ENCODE data around the gene TMEM131L.
"Not testable (repeated sequence)": the region's sequence is repeated elsewhere in the genome, so short reads cannot be mapped to it uniquely, and the experiment has no call there.

Gene TMEM131L

GRCh38 chr4:153646978-153647377, 180.8 kb downstream of the TMEM131L start:
- H3K4me1 Mint-ChIP-seq (ENCODE audit: low read depth) = peaks cover 17% of the 10 kb centered on the region
- no peaks in the 10 kb centered on the region for H3K9me3 Mint-ChIP-seq (ENCODE audit: low read depth)
- no peaks in the 10 kb centered on the region for H3K27me3 Mint-ChIP-seq
- H3K27ac Mint-ChIP-seq = no peak overlapping the region
- H3K36me3 Mint-ChIP-seq = no peaks in the 10 kb centered on the region
- no peak overlapping the region for H3K4me3 Mint-ChIP-seq

- Mint-ChIP-seq H3K9me3 (ENCODE audit: low read depth) (no peaks in the 10 kb centered on the region), H3K4me1 (ENCODE audit: low read depth) (peaks cover 25% of the 10 kb centered on the region), H3K36me3 (no peaks in the 10 kb centered on the region), H3K27me3 (no peaks in the 10 kb centered on the region), H3K27ac (no peak overlapping the region), H3K4me3 (no peak overlapping the region)
These were observed 181.8 kb downstream of the TMEM131L start for GRCh38 chr4:153647975-153648374.

GRCh38 chr4:153649572-153649991, 183.4 kb downstream of the TMEM131L start:
- Mint-ChIP-seq H3K4me1 (ENCODE audit: low read depth) (peaks cover 20% of the 10 kb centered on the region), H3K36me3 (no peaks in the 10 kb centered on the region), H3K27me3 (no peaks in the 10 kb centered on the region), H3K4me3 (no peak overlapping the region), H3K27ac (no peak overlapping the region), H3K9me3 (ENCODE audit: low read depth) (no peaks in the 10 kb centered on the region)

- Mint-ChIP-seq H3K27ac (peak overlapping the region; percentile 28), H3K4me3 (peak overlapping the region; percentile 11)
These were observed 185.0 kb downstream of the TMEM131L start for GRCh38 chr4:153651116-153651515.

GRCh38 chr4:153651587-153651986, 185.4 kb downstream of the TMEM131L start:
- no peaks in the 10 kb centered on the region for H3K27me3 Mint-ChIP-seq
- H3K36me3 Mint-ChIP-seq = no peaks in the 10 kb centered on the region
- peak overlapping the region; percentile 28 for H3K27ac Mint-ChIP-seq
- peaks cover 20% of the 10 kb centered on the region for H3K4me1 Mint-ChIP-seq (ENCODE audit: low read depth)
- no peaks in the 10 kb centered on the region for H3K9me3 Mint-ChIP-seq (ENCODE audit: low read depth)
- peak overlapping the region; percentile 11 for H3K4me3 Mint-ChIP-seq

More at GRCh38 chr4:153651116-153651515, 185.0 kb downstream of the TMEM131L start:
- Mint-ChIP-seq H3K4me1 (ENCODE audit: low read depth) (peaks cover 20% of the 10 kb centered on the region), H3K27me3 (no peaks in the 10 kb centered on the region), H3K36me3 (no peaks in the 10 kb centered on the region), H3K9me3 (ENCODE audit: low read depth) (no peaks in the 10 kb centered on the region)

- peaks cover 20% of the 10 kb centered on the region for H3K4me1 Mint-ChIP-seq (ENCODE audit: low read depth)
- H3K9me3 Mint-ChIP-seq (ENCODE audit: low read depth) = no peaks in the 10 kb centered on the region
- H3K27ac Mint-ChIP-seq = peak overlapping the region; percentile 8
- H3K4me3 Mint-ChIP-seq = no peak overlapping the region
- no peaks in the 10 kb centered on the region for H3K27me3 Mint-ChIP-seq
- H3K36me3 Mint-ChIP-seq = no peaks in the 10 kb centered on the region
These were observed 186.1 kb downstream of the TMEM131L start for GRCh38 chr4:153652051-153652784.

GRCh38 chr4:153655002-153655541, 188.9 kb downstream of the TMEM131L start:
- Mint-ChIP-seq H3K9me3 (ENCODE audit: low read depth) (no peaks in the 10 kb centered on the region), H3K36me3 (no peaks in the 10 kb centered on the region), H3K4me1 (ENCODE audit: low read depth) (peaks cover 20% of the 10 kb centered on the region), H3K27ac (no peak overlapping the region), H3K27me3 (peaks cover 3% of the 10 kb centered on the region), H3K4me3 (no peak overlapping the region)

- Mint-ChIP-seq H3K9me3 (ENCODE audit: low read depth) (no peaks in the 10 kb centered on the region), H3K27me3 (peaks cover 3% of the 10 kb centered on the region), H3K4me3 (no peak overlapping the region), H3K36me3 (no peaks in the 10 kb centered on the region), H3K4me1 (ENCODE audit: low read depth) (peaks cover 20% of the 10 kb centered on the region), H3K27ac (peak overlapping the region; percentile 11)
These were observed 189.8 kb downstream of the TMEM131L start for GRCh38 chr4:153655928-153656327.

- Mint-ChIP-seq H3K9me3 (ENCODE audit: low read depth) (peaks cover 11% of the 10 kb centered on the region), H3K4me3 (no peak overlapping the region), H3K27ac (no peak overlapping the region), H3K4me1 (ENCODE audit: low read depth) (no peaks in the 10 kb centered on the region), H3K27me3 (peaks cover 3% of the 10 kb centered on the region), H3K36me3 (peaks cover 5% of the 10 kb centered on the region)
These were observed 195.2 kb downstream of the TMEM131L start for GRCh38 chr4:153661215-153661822.

GRCh38 chr4:153661908-153662307, 195.7 kb downstream of the TMEM131L start:
- Mint-ChIP-seq H3K4me1 (ENCODE audit: low read depth) (no peaks in the 10 kb centered on the region), H3K4me3 (no peak overlapping the region), H3K27me3 (peaks cover 3% of the 10 kb centered on the region), H3K36me3 (peaks cover 5% of the 10 kb centered on the region), H3K27ac (no peak overlapping the region), H3K9me3 (ENCODE audit: low read depth) (peaks cover 11% of the 10 kb centered on the region)

- H3K27ac Mint-ChIP-seq = no peak overlapping the region
- no peaks in the 10 kb centered on the region for H3K27me3 Mint-ChIP-seq
- H3K4me1 Mint-ChIP-seq (ENCODE audit: low read depth) = no peaks in the 10 kb centered on the region
- H3K4me3 Mint-ChIP-seq = no peak overlapping the region
- peaks cover 5% of the 10 kb centered on the region for H3K36me3 Mint-ChIP-seq
- H3K9me3 Mint-ChIP-seq (ENCODE audit: low read depth) = peaks cover 11% of the 10 kb centered on the region
These were observed 197.5 kb downstream of the TMEM131L start for GRCh38 chr4:153663667-153664066.

- not testable (repeated sequence) for H3K4me1 Mint-ChIP-seq (ENCODE audit: low read depth); H3K27me3 Mint-ChIP-seq; H3K36me3 Mint-ChIP-seq; H3K4me3 Mint-ChIP-seq; H3K27ac Mint-ChIP-seq
- H3K9me3 Mint-ChIP-seq (ENCODE audit: low read depth) = peaks cover 11% of the 10 kb centered on the region
These were observed 200.3 kb downstream of the TMEM131L start for GRCh38 chr4:153666505-153666904.

GRCh38 chr4:153668647-153669046, 202.5 kb downstream of the TMEM131L start:
- Mint-ChIP-seq H3K9me3 (ENCODE audit: low read depth) (peaks cover 3% of the 10 kb centered on the region), H3K27ac (no peak overlapping the region), H3K4me1 (ENCODE audit: low read depth) (no peaks in the 10 kb centered on the region), H3K4me3 (no peak overlapping the region), H3K36me3 (no peaks in the 10 kb centered on the region), H3K27me3 (peaks cover 2% of the 10 kb centered on the region)

GRCh38 chr4:153669838-153670237, 203.7 kb downstream of the TMEM131L start:
- H3K36me3 Mint-ChIP-seq = no peaks in the 10 kb centered on the region
- H3K4me3 Mint-ChIP-seq = no peak overlapping the region
- no peak overlapping the region for H3K27ac Mint-ChIP-seq
- peaks cover 2% of the 10 kb centered on the region for H3K27me3 Mint-ChIP-seq
- peaks cover 8% of the 10 kb centered on the region for H3K9me3 Mint-ChIP-seq (ENCODE audit: low read depth)
- no peaks in the 10 kb centered on the region for H3K4me1 Mint-ChIP-seq (ENCODE audit: low read depth)

GRCh38 chr4:153676486-153676885, 210.3 kb downstream of the TMEM131L start:
- Mint-ChIP-seq H3K27ac (no peak overlapping the region), H3K36me3 (peaks cover 8% of the 10 kb centered on the region), H3K9me3 (ENCODE audit: low read depth) (peaks cover 18% of the 10 kb centered on the region), H3K27me3 (peaks cover 1% of the 10 kb centered on the region), H3K4me1 (ENCODE audit: low read depth) (no peaks in the 10 kb centered on the region), H3K4me3 (no peak overlapping the region)

Measured in activated naive CD8-positive, alpha-beta T cell (primary cell).